Fibroblast of lung (primary cell): ENCODE measurements around the gene CACNA2D3.

Experiments
- CTCF ChIP-seq, 2 donors: IDR thresholded peaks in 1 of 2; conservative IDR thresholded peaks in 1 of 2; 1 replicate in 1 of 2; 2 replicates in 1 of 2; pipeline ENCODE4 v1.5.1; 2011 to 2012; ENCODE audit warnings: low read length in 2 of 2, control low read depth in 1 of 2, inconsistent platforms in 1 of 2, low read depth in 1 of 2, mild to moderate bottlenecking in 1 of 2
- EZH2 ChIP-seq: IDR thresholded peaks from 2 replicates; pipeline ENCODE4 v1.5.1; 2012; ENCODE audit warnings: low read length, control low read depth, mild to moderate bottlenecking; ENCODE audit errors: missing control alignments

- TF ChIP-seq CTCF (conservative IDR thresholded peaks at IDR 0.05 in 1 of 2, IDR thresholded peaks at IDR 0.05 in 1 of 2; ENCODE audit: low read depth in 1 of 2, low read length in 2 of 2) (no peak), EZH2 (no peak)
Measured at GRCh38 chr3:54822206-54822605, 699.9 kb downstream of the CACNA2D3 start.
